CD1c-positive myeloid dendritic cell (primary cell): ENCODE results near the gene XPNPEP3.
A peak's percentile ranks its signal among the peaks of the same experiment; 100 is the strongest.
"Not testable (repeated sequence)": the region's sequence is repeated elsewhere in the genome, so short reads cannot be mapped to it uniquely, and the experiment has no call there.

Source experiments
- DNase-seq: peaks from one replicate; pipeline ENCODE4 v3.0.0-alpha.2; 2016; ENCODE audit errors: extremely low spot score

The XPNPEP3 gene

DNA sequence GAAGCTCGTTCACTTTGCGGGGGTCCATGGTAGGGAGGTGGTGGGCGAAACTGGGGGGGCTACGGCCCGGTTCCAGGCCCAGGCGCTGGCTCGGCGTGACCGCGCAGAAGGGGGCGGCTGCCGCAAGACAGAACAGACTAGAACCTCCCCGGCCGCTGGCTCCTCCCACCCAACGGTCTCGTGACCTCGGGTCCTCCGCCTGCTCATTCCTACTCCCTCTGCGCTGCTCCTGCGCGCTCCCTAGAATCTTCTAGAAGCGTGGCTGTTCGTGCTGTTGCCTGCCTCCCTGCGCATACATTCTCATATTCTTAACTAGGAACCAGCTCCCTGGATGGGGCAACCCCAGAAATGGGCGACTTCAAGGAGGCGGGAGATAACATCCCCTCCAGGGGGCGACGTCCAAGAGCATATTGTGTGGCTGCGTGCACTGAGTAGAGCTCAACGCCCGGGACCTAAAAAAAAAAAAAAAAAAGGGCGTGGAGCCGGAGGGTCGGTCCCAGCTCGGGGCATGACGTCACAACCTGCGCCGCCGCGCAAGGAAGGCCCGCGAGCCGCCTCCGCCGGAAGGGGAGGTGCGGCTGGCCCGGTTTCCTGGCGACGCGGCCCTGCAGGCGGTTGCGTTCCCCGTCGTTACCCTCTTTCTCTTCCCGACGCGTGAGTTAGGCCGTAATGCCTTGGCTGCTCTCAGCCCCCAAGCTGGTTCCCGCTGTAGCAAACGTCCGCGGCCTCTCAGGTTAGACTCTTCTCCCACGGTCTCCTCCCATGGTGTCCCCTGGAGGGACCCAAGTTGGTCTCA is at the start of gene XPNPEP3, which contains the start of gene ST13:
TSS of gene XPNPEP3 (plus strand) at position 636 of the 796 bp plus-strand sequence. CDS start at position 670, 34 bp downstream.
TSS of gene ST13 (minus strand) at position 127 of the 796 bp plus-strand sequence. CDS start at position 28, 99 bp downstream.
- DNase-seq, result peak; percentile 98

DNA sequence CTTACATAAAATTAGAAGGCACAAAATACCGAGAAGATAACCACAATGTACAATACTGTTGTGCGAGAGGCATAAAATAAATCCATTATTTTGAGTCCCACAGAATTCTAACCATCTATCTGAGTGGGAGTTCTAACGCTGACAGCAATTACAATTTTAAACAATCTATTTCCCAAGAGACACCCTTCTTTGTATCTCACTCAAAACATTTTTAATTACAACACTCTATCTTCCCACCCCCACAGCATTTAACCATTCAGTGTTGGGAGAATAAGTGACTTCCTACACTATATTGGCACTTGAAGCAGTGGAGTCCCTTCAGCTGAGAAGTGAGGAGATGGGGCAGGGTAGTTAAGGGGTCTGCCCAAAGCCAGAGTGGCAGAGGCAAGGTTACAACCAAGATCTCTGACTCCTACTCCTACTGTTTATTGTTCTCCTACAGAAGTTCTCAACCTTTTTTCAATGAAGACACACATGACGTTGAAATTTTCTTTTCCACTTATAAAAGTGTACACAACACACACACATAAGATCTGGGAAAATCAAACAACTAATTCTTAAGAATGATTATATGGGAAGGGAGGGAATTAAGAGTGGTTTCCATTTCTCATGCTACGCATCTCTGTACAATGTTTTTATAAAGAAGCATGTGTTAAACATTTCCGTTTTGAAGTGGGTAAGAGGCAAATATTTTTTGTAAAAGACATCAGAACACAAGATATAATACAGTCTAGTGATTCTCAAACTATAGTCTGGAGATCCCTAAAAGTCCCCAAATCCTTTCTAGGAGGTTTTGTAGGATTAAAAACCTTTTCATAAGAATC is 48.7 kb upstream of the XPNPEP3 start:
- no peak for DNase-seq

DNA sequence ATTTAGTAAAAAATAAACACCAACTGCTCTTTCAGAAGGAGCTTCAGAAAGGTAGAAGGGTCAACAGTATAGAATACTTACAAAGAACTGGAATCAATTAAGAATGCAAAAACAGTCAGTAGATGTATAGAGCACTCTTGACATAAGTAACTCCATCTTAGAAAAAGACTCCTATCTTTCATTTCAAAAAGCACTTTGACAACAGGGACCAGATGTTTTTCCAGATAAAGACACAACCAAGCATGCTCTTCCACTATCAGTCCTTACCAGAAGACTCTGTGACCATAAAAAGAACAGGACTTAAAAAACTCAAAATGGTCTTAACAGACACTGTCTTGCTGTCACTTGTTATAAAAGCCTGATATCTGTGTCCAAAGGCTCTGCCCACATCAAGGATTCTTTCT is 43.0 kb upstream of the XPNPEP3 start:
- no peak for DNase-seq

DNA sequence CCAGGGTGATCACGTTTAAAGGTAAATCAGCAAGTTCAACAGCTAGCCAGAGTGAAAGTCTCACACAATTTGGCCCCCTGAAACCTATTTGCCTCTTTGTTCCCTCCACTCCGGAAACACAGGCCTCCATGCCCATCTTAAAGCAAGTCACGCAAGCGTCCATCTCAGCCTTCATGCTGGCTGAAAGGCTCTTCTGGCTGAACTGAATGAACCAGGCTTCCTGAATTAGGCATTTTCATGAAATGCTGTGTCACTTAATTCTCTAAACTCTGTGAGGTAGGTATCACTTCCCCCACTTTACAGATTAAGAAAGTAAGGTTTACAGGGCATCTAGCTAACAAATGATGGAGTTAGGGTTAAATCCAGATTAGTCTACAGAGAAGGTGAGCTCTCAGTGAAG is 39.2 kb upstream of the XPNPEP3 start:
- peak; percentile 38 for DNase-seq

DNA sequence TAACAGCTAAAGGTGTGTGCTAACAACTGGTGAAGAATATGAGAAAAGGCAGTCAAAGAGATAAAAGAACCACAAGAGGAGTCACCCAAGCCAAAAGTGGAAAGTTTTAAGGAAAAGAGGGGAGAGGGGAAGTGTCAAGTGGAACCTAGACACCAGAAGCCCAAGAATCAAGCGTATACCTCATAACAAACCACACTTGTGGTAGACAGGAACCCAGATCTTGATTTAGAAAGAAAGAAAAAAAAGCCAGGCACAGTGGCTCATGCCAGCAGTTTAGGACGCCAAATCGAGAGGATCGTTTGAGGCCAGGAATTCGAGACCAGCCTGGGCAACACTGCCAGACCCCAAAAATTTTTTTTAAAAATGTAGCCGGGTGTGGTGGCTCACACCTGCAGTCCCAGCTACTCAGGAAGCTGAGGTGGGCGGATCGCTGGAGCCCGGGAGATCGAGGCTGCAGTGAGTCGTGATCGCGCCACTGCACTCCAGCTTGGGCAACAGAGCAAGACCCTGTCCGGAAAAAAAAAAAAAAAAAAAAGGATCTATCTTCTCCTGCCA is 38.7 kb upstream of the XPNPEP3 start:
- DNase-seq, result peak; percentile 41

DNA sequence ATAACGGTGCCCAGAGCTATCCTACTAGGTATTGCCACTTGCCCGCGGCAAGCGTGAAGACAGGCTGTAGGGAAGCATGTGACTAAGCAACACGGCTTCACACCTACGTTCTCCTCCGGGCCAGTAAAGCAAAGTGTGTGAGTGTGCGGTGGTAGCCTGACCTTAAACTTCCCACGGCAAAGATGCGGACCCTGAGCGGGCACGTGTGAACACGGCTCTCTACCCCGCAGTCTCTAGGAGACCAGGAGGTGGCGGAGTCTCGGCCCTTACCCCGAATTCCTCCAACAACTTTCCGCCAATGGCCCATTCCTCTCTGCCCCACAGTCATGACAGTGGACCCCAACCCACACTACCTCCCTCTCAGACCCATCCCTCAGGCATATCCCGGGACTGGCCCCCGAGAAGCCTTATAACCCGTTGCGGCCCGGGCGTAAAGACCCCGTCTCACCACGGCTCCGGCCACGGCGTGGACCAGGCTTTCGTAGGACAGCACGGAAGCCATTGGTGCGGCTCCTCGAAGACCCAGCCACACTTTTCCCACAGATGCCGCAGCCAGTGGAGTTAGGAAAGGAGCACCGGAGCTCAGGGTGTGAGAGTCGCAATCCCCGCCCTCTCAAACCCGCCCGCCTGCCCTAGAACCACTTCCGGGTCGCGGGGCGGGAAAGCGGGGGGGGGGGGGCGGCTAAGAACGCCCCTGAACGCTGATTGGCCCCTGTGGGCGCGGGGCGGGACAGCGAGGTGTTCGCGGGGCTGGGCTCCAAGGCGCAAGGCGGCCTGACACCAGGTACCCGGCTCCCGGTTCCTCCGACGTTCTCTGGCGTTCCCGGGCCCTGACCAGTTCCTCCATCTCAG is 38.0 kb upstream of the XPNPEP3 start, which contains the start of gene SLC25A17:
TSS of gene SLC25A17 (minus strand) at position 600 of the 852 bp plus-strand sequence. CDS start at position 502, 98 bp downstream.
- peak; percentile 92 for DNase-seq

DNA sequence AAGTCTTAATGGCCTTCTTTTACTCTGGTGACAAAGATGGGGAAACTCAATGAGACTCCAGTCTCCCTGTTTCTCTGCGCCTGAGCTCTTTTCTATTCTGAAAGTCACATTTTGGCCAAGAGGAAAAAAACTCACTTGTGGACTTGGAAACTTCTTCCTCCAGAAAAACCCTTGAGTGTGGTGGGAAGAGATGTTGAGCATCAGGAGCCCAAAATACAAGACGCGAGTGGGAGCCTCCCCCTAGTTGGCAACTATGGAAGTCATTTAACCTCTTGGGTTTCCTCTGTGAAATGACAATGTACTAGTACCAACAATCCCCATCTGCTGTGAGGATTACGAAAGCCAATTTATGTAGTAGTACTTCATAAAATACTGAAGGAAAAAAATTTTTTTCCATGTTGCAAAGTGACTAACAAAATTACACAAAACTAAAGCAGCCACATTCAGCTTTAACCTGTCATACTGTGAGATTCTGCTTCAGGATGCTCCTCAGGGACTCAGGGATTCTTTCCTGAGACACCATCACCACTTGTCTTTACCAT is 37.3 kb upstream of the XPNPEP3 start:
- DNase-seq, result peak; percentile 16

DNA sequence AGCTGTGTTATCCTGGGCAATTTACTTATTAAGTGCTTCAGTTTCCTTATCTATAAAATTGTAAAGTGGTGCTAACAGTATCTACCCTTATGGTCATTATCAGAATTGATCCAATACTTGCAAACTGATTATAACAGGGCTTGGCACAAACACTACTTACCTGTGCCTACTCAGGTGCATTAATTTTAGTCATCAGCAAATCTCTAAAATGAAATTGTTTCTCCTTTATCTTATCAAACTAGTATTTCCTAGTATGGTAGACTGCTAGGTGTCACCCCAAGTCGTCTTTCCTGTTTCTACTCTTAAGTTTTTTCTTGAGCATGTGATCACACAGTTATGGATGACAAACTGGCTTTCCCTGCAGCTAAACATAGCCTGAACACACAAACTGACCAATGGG is 33.5 kb upstream of the XPNPEP3 start:
- no peak for DNase-seq

DNA sequence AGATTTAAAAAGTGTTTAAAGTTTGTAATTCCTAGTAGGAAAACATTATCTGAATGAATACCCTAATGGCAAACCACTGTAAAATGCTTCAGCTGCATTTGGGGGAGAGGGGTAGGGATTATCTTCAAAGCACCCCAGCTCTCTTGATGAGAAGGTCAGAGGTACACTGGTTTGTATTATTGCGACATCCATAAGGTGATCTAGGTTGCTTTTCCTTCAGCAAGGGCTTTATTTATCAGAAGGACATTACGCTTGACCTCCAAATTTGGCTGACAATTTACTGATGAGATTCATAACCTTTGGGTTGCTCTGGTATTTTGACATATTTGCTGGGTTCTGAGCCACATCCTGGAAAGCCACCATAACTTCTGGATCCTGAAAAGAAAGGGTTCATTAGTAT is 30.7 kb upstream of the XPNPEP3 start:
- not testable (repeated sequence) for DNase-seq

DNA sequence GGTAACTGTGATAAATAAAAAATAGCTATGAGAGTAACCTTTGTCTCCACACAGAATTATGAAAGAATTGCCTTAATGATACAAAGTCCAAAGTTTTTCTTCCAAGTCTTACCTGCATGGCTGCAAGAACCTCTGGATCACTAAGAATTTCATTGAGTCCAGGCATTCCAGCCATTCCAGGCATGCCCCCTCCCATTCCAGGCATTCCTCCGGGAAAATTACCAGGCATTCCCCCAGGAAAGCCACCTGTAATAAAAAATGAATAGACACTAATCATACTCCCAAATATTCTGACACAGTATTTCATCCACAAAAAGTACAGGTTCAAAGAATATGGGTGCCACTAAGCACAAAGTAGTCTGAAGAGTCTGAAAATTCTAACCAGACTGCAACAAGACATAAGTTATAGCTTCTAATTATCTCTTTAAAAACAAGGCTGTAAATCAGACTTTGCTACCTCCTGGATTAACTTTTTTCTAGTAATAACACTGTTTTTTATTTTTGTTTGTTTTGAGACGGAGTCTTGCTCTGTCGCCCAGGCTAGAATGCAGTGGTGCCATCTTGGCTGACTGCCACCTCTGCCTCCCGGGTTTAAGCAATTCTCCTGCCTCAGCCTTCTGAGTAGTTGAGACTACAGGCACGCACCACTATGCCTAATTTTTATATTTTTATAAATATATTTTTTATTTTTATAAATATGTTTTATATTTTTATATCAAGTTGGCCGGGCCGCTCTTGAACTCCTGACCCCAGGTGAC is 29.8 kb upstream of the XPNPEP3 start:
- DNase-seq, result no peak

DNA sequence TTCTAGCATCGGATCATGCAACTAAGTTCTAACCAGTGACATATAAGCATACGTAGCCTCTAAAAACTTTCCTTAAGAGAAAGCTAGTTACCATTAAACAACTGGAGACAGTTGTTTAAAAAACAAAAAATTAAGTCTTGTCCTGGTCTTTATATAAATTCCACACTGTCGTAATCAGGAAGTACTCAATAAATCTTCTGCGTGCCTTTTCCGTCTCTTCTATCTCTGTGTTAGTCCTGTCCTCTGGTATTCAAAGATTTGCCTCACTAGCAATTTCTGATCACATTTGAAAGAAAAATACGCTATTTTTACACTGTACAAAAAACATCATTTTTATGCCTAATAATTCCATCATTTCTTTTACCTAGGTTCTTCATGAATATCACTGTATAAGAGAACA is 27.8 kb upstream of the XPNPEP3 start:
- no peak for DNase-seq

DNA sequence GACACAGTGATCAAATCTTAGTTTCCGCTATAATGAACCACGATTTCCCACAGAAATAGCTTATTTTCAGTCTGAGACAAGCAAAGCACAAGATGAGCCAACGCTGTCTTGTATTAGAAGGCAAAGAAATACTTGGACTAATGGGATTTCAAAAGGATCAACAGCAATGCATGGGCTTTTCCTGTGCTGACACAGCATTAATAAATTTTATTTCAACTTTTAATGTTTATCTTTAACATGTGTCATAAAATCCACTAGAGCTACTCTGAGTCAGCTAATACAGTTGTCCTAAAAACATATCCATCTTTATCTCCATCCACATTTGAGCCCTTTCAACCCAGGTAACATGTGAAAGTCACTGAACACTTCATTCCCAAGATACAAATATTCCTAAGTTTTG is 22.3 kb upstream of the XPNPEP3 start:
- DNase-seq, result no peak

DNA sequence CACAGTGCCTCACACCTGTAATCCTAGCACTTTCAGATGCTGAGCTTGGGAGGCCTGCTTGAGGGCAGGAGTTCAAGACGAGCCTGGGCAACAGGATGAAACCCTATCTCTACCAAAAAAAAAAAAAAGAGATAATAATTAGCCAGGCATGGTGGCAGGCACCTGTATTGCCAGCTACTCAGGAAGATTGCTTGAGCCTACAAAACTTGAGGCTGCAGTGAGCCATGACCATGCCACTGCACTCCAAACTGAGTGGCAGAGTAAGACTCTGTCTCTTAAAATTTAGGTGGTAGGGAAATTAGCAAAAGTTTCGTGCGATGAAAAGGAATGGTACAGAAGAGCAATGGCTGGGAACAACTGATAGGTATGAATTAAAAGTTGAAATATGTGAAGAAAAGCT is 18.5 kb upstream of the XPNPEP3 start:
- no peak for DNase-seq

DNA sequence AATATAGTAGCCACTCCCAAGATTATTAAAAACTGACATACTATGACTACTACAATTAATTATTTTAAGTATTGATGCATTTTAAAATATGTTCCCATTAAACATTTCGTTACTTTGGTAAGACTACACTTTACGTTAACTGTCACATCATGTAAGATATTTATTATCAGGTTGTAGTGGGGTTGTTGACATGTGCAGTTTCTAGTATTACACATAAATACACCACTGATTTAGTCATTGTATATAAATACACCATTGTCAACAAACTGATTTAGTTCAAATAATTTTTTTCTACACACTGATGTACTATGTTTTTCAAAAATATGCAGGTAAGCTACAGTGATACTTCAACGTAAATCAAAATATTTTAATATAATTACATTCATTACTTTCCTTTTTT is 12.0 kb upstream of the XPNPEP3 start:
- DNase-seq, result no peak

DNA sequence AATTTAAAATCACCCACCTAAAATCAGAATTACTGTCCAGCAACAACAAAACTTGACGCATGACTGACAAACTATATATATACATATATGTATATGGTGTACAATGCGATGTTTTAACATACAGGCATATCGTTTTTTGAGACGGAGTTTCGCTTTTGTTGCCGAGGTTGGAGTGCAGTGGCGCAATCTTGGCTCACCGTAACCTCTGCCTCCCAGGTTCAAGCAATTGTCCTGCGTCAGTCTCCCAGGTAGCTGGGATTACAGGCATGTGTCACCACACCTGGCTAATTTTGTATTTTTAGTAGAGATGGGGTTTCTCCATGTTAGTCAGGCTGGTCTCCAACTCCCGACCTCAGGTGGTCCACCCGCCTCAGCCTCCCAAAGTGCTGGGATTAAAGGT is 11.1 kb upstream of the XPNPEP3 start:
- not testable (repeated sequence) for DNase-seq

DNA sequence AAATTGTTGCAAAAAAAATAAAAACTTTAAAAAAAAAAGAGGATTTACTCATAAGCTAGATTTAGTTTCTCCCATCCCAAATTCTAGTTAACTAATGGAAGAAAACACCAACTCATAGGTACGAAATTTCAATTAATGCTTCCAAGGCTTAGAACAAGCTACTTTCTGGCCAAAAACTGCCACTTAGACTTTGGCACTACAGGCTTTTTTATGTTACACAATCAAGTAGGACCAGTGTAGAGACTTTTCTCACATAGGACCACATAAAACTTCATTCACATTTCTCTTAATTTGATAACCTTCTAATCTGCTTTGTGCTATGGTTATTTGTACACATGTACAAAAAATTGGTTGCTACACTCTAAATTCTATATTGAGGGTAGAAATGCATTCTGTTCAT is 3.6 kb upstream of the XPNPEP3 start:
- no peak for DNase-seq

DNA sequence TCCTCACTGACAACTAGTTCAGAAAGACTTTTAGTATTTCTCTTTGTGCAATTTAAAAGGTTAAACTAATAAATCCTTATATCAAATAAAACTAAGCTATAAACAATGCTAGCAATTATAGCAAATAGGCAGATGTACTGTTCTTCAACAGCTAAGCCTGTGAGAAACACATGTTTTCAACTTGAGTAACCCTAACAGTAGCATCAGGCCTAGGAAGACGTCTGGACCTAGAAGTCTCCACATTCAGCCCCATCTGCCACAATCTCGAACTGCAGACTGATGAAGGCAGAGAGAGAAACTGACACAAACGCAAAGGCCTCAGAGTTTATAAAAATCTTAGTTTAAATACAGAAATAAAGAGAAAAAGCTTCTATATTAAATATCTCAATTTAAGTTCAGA is 3.0 kb upstream of the XPNPEP3 start:
- DNase-seq, result no peak

DNA sequence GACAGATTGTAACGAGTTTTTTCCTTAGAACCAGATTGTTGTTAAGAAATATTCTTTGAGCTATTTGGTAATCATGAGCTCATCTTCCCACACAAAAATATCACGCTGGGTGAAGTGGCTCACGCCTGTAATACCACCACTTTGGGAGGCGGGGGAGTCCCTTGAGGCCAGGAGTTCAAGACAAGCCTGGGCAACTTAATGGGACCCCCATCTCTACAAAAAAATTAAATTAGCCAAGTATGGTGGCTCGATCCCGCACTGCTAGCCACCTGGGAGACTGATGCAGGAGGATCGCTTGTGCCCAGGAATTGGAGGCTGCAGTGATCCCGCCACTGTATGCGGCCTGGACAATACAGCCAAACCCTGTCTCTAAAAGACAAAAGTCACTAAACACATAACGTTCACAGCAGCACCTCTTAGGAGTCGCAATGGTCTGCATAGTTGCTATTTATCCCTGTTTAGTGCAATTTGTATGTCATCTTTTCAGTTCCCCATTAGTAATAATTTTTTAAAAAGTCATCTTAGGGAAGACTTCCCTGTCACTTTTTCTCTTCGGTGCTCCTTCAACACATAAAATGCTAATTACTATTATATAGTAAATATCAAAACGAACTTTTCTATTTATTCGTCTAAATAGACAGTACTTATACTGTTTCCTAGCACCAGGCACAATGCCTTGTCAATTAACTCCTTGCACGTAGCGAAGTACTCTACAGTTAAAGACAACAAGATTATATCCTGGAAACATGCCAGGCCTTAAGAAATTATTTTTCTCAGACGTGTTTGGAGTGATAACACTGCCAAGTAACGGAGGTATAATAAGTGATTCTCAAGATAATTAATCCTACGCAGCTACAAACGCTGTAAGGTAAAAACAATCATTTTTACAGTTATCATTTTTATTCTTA is 1.6 kb upstream of the XPNPEP3 start:
- peak; percentile 92 for DNase-seq

DNA sequence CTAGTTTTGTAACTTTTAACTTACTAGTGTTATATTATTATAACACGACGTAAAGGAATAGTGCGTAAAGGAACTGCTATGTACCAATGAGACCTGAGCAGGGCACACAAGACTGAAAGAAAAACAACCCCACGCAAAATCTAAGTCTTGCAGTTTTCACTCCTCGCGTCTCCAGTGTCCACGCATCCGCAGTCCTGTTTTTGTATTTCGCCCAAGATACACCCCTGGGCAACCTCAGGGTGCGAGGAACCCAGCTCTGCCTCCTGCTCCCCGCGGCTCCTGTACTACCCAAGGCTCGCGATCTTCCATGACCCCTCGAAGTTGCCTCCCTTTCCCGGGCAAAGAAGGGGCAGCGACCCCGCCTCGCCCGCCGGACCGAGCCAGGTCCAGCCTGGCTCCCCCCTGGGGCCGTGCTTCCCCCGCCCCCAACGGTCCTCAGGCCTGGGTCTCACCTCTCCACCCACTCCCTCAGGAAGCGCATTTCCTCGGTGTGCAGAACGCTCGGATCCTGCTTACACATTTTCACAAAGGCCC is 902 bp upstream of the XPNPEP3 start:
- peak; percentile 55 for DNase-seq
